OCI-LY7 (cell line): ENCODE results near the gene STXBP5. TPM values are rescaled to one million over a fixed set of nuclear protein-coding genes. Genes with fewer than 3 reads are reported as not detected.

Experiments used
- BruUV-seq: library from RNA; stranded (reverse); fragments of 400-500 nt; replicated peaks from 2 replicates; lab custom pipeline; 2021; lab: Mats Ljungman, UMichigan
- CTCF ChIA-PET: fragments of 300-600 bp; sonication (Branson Sonifier 250); formaldehyde crosslinking; loops from one replicate; lab custom pipeline; 2022; ENCODE audit warnings: antibody characterized with exemption; ENCODE audit not compliant: unreplicated experiment; lab: Charles Lee
- POLR2A ChIA-PET: fragments of 300-600 bp; sonication (Branson Sonifier 250); formaldehyde crosslinking; loops from one replicate; lab custom pipeline; 2022; ENCODE audit warnings: antibody characterized with exemption; lab: Charles Lee
- DNase-seq: peaks from one replicate; pipeline ENCODE4 v3.0.0-alpha.2; 2015; ENCODE audit warnings: low spot score
- H2AFZ ChIP-seq: fragments of 200-600 bp; sonication (generic), shearing (Covaris generic); 2 replicates; pipeline ENCODE4 v1.6.1; 2014; ENCODE audit warnings: mild to moderate bottlenecking, antibody characterized with exemption, low read length, moderate library complexity
- H3K27ac ChIP-seq: fragments of 200-600 bp; sonication (generic); 2 replicates; pipeline ENCODE4 v1.5.1; 2014; ENCODE audit warnings: mixed run types, low read depth, mild to moderate bottlenecking, moderate library complexity, low read length, inconsistent platforms; ENCODE audit not compliant: poor library complexity, severe bottlenecking
- H3K36me3 ChIP-seq: fragments of 200-600 bp; sonication (generic); 2 replicates; pipeline ENCODE4 v1.6.1; 2014; ENCODE audit warnings: mild to moderate bottlenecking, antibody characterized with exemption, low read length, moderate library complexity, mixed read lengths; ENCODE audit not compliant: insufficient read depth
- H3K4me1 ChIP-seq: fragments of 200-600 bp; sonication (generic); 2 replicates; pipeline ENCODE4 v1.5.1; 2014; ENCODE audit warnings: mild to moderate bottlenecking, low read length; ENCODE audit not compliant: insufficient read depth, poor library complexity, severe bottlenecking
- H3K4me2 ChIP-seq: fragments of 200-600 bp; sonication (generic); 2 replicates; pipeline ENCODE4 v1.6.1; 2014; ENCODE audit warnings: mild to moderate bottlenecking, low read length
- H3K4me3 ChIP-seq: fragments of 200-600 bp; sonication (generic); 2 replicates; pipeline ENCODE4 v1.5.1; 2014; ENCODE audit warnings: mild to moderate bottlenecking, low read depth, low read length; ENCODE audit not compliant: poor library complexity, severe bottlenecking
- H3K79me2 ChIP-seq: fragments of 200-600 bp; sonication (generic); 2 replicates; pipeline ENCODE4 v1.6.1; 2016; ENCODE audit warnings: low read depth, mild to moderate bottlenecking, low read length, moderate library complexity, mixed read lengths; ENCODE audit not compliant: insufficient read depth
- H3K9me2 ChIP-seq: fragments of 200-600 bp; sonication (generic); 2 replicates; pipeline ENCODE4 v1.6.1; 2016; ENCODE audit warnings: mild to moderate bottlenecking, low read length, mixed read lengths; ENCODE audit not compliant: insufficient read depth
- H3K9me3 ChIP-seq: fragments of 200-600 bp; sonication (generic); 2 replicates; pipeline ENCODE4 v1.6.1; 2014; ENCODE audit warnings: mild to moderate bottlenecking, mixed run types, low read length, mixed read lengths
- H4K20me1 ChIP-seq: fragments of 200-600 bp; sonication (generic); 2 replicates; pipeline ENCODE4 v1.6.1; 2014; ENCODE audit warnings: mild to moderate bottlenecking, antibody characterized with exemption, low read length, moderate library complexity, mixed read lengths; ENCODE audit not compliant: insufficient read depth
- CTCF ChIP-seq: fragments of 200-600 bp; sonication (generic); conservative IDR thresholded peaks from 2 replicates; pipeline ENCODE4 v1.5.1; 2014; ENCODE audit warnings: mild to moderate bottlenecking, antibody characterized with exemption, low read length, moderate library complexity, mixed read lengths
- EZH2phosphoT487 ChIP-seq: fragments of 200-600 bp; sonication (generic); IDR thresholded peaks from 2 replicates; pipeline ENCODE4 v1.6.1; 2018; ENCODE audit warnings: low read depth, borderline replicate concordance, mild to moderate bottlenecking, mixed run types, antibody characterized with exemption, low read length, moderate library complexity, mixed read lengths
- intact Hi-C: fragments of 100-400 bp; cut with micrococcal nuclease; formaldehyde crosslinking; loops from one replicate; pipeline ENCODE4 v1.10.0; 2022; ENCODE audit not compliant: unreplicated experiment
- total RNA-seq, 2 experiments: library from RNA; depleted of rRNA in 1 of 2; stranded (reverse); fragments of >200 nt in 1 of 2; shearing (Covaris generic) in 1 of 2; gene quantifications; 2 replicates each; pipeline ENCODE4 v1.2.3, GENCODE V29; 2014 to 2022

Gene STXBP5
- total RNA-seq, 2 experiments from 2014 or later, result 12.3 to 15.4 TPM

- H3K27ac ChIP-seq, result peak overlapping the region; percentile 80
- peak; percentile 82 for DNase-seq
- H3K36me3 ChIP-seq, result no peaks in the 10 kb centered on the region
- H2AFZ ChIP-seq, result peak overlapping the region; percentile 98
- H3K9me2 ChIP-seq, result no peaks in the 10 kb centered on the region
- no TSS peak for BruUV-seq
- peaks cover 27% of the 10 kb centered on the region; the same call in 1 of the 2 replicates for H3K79me2 ChIP-seq
- no peaks in the 10 kb centered on the region for H3K9me3 ChIP-seq
- POLR2A ChIA-PET, result interaction anchor here (0.6 to 2.9 kb wide), 4 partner anchors 12 to 1665 kb away, joined by 3 to 10 read pairs (median 4); no protein-coding TSS in a partner anchor
- peaks cover 14% of the 10 kb centered on the region; the same call in 1 of the 2 replicates for H4K20me1 ChIP-seq
- intact Hi-C loops, result loop anchor here (5.0 to 10.0 kb wide), 3 partner anchors 1239 to 1389 kb away; partner anchors contain the start of genes FBXO30 and SHPRH
- peak overlapping the region; percentile 88 for H3K4me2 ChIP-seq
- TF ChIP-seq CTCF, result no peak
- no peak for TF ChIP-seq EZH2phosphoT487
- CTCF ChIA-PET, result interaction anchor here (0.6 kb wide), 1 partner anchor 105 kb away, joined by 3 read pairs; no protein-coding TSS in a partner anchor
- peak overlapping the region; percentile 100 for H3K4me3 ChIP-seq
- H3K4me1 ChIP-seq, result peaks cover 21% of the 10 kb centered on the region
Observed at GRCh38 chr6:147203311-147204059, 732 bp upstream of the STXBP5 start.

- H3K4me1 ChIP-seq, result peaks cover 21% of the 10 kb centered on the region
- H3K9me3 ChIP-seq, result no peaks in the 10 kb centered on the region
- intact Hi-C loops, result loop anchor here (5.0 to 10.0 kb wide), 3 partner anchors 1240 to 1390 kb away; partner anchors contain the start of genes FBXO30 and SHPRH
- no peaks in the 10 kb centered on the region for H3K9me2 ChIP-seq
- no peaks in the 10 kb centered on the region for H3K36me3 ChIP-seq
- H3K27ac ChIP-seq, result peak overlapping the region; percentile 80
- CTCF ChIA-PET, result no interaction called here
- H4K20me1 ChIP-seq, result peaks cover 19% of the 10 kb centered on the region; the same call in 1 of the 2 replicates
- H2AFZ ChIP-seq, result peak overlapping the region; percentile 95
- DNase-seq, result no peak
- H3K4me3 ChIP-seq, result peak overlapping the region; percentile 100
- peaks cover 27% of the 10 kb centered on the region; the same call in 1 of the 2 replicates for H3K79me2 ChIP-seq
- no peak for TF ChIP-seq CTCF
- TF ChIP-seq EZH2phosphoT487, result no peak
- POLR2A ChIA-PET, result interaction anchor here (2.9 kb wide), 1 partner anchor 11 kb away, joined by 10 read pairs; no protein-coding TSS in a partner anchor
- BruUV-seq, result no TSS peak
- H3K4me2 ChIP-seq, result peak overlapping the region; percentile 80
Observed at GRCh38 chr6:147204843-147205311, 660 bp downstream of the STXBP5 start.
